Lung (tissue), 12 donors: Measurements from ENCODE around the gene SRCAP. TPM values are rescaled to one million over a fixed set of nuclear protein-coding genes. Genes with fewer than 3 reads are reported as not detected.

Experiments used
- ATAC-seq: fragments of 200-7000 bp; cut with Tn5 transposase; one replicate; pipeline ENCODE4 v1.9.1; 2020; ENCODE audit warnings: moderate number of reproducible peaks; ENCODE audit not compliant: insufficient read depth, low FRiP score
- DNase-seq, 3 donors: peaks; one replicate each; pipeline ENCODE4 v3.0.0-alpha.2; 2013 to 2017
- H3K27ac ChIP-seq, 2 donors: one replicate each; pipeline ENCODE4 v1.5.1; 2013; ENCODE audit warnings: mild to moderate bottlenecking in 2 of 2, moderate library complexity in 2 of 2, control low read depth in 1 of 2, inconsistent platforms in 1 of 2, low read depth in 1 of 2, low read length in 1 of 2
- H3K27me3 ChIP-seq, 3 donors: one replicate each; pipeline ENCODE4 v1.5.1; 2013; ENCODE audit warnings: low read length in 2 of 3; ENCODE audit not compliant: control insufficient read depth in 3 of 3, insufficient read depth in 3 of 3
- H3K36me3 ChIP-seq, 4 donors: one replicate each; pipeline ENCODE4 v1.5.1; 2013; ENCODE audit warnings: low read length in 4 of 4, mild to moderate bottlenecking in 1 of 4, moderate library complexity in 1 of 4; ENCODE audit not compliant: control insufficient read depth in 4 of 4, insufficient read depth in 4 of 4
- H3K4me1 ChIP-seq, 5 donors: one replicate each; pipeline ENCODE4 v1.5.1; 2013; ENCODE audit warnings: low read length in 5 of 5, mild to moderate bottlenecking in 2 of 5, moderate library complexity in 1 of 5; ENCODE audit not compliant: control insufficient read depth in 5 of 5, insufficient read depth in 5 of 5
- H3K4me3 ChIP-seq: one replicate; pipeline ENCODE4 v1.5.1; 2013; ENCODE audit warnings: mild to moderate bottlenecking, control low read depth, moderate library complexity
- H3K9ac ChIP-seq, 2 donors: one replicate each; pipeline ENCODE4 v1.5.1; 2013; ENCODE audit warnings: low read length in 2 of 2, control low read depth in 1 of 2; ENCODE audit not compliant: insufficient read depth in 1 of 2
- H3K9me3 ChIP-seq, 4 donors: one replicate each; pipeline ENCODE4 v1.5.1; 2013; ENCODE audit warnings: low read length in 3 of 4, mild to moderate bottlenecking in 1 of 4, moderate library complexity in 1 of 4; ENCODE audit not compliant: control insufficient read depth in 4 of 4, insufficient read depth in 3 of 4
- WGBS, 2 donors: extraction: QIAGEN DNeasy Blood & Tissue Kit; methylation state at CpG; one replicate each; pipeline ENCODE4 v1.1.7; 2013; 5-methylcytosine and 5-hydroxymethylcytosine counted together
- polyA plus RNA-seq, 2 donors: library from polyadenylated mRNA; stranded (reverse); fragments of 200-250 nt; gene quantifications; one replicate each; pipeline ENCODE4 v1.2.1, GENCODE V29; 2013
- total RNA-seq, 2 donors: library from RNA; depleted of rRNA in 1 of 2; stranded (reverse); fragments of >200 nt in 1 of 2; gene quantifications; one replicate each; pipeline ENCODE4 v1.2.1, GENCODE V29; 2014 to 2021
- TF ChIP-seq, protein P1 (sequence below): IDR thresholded peaks from 2 replicates; pipeline ENCODE4 v1.5.1; 2012; ENCODE audit warnings: mild to moderate bottlenecking; ENCODE audit errors: control extremely low read depth, extremely low read depth
- donor health status: control.
- donor health status: control.
- donor health status: Bipolar disorder and iron deficiency.
- donor health status: healthy.
- donor health status: DM: yes; HTN: yes; CAD: no.

The SRCAP gene
- total and polyA plus RNA-seq, 4 donors, result 13.4 to 61.0 (median 31.3) TPM

DNA sequence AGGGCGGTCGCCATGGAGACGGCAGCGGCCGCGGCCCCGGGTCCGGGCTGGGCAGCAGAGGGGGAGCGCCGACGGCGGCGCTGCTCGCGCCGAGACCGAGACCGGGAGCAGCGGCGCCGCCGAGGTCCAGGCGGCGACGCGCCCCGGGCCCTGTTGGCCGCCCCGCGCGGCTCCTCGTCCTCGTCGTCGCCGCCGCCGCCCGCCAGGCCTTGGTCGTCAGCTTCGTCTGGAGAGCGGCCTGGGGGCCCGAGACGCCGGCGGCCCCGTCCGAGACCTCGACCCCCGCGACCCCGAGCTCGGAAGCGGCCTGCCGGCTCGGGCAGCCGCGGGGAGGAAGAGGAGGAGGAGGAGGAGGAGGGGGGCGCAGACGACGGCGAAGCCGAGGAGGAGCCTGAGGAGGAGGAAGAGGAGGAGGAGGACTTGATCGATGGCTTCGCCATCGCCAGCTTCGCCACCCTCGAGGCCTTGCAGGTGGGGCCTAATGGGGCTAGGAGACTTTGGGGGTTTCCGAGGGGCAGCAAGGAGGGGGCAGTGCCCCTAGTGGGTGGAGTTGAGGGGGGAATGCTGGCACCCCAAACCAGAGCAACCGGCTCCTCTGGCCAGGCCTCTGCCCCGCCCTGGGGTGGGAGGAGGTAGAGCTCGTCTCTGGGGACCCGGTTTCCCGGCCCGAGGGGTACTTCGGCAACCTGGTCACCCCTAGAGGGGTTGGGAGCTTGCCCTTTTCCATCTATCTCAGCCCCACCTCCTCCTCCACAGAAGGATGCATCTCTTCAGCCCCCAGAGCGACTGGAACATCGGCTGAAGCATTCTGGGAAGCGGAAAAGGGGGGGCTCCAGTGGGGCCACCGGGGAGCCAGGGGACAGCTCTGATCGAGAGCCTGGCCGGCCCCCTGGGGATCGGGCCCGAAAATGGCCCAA lies 39.2 kb upstream of the SRCAP start:
- H3K36me3 ChIP-seq, result peaks cover 13 to 49% (median 36%) of the 10 kb centered on the region in 4 donors
- no peak for ATAC-seq
- peak overlapping the region; percentile 95 to 98 for H3K27ac ChIP-seq
- peak overlapping the region; percentile 82 for H3K4me3 ChIP-seq
- 1% methylated on average over 62 to 84 of the region's 84 CpGs for WGBS, 2 donors
- H3K9me3 ChIP-seq, result no peaks in the 10 kb centered on the region
- TF ChIP-seq, protein P1, sequence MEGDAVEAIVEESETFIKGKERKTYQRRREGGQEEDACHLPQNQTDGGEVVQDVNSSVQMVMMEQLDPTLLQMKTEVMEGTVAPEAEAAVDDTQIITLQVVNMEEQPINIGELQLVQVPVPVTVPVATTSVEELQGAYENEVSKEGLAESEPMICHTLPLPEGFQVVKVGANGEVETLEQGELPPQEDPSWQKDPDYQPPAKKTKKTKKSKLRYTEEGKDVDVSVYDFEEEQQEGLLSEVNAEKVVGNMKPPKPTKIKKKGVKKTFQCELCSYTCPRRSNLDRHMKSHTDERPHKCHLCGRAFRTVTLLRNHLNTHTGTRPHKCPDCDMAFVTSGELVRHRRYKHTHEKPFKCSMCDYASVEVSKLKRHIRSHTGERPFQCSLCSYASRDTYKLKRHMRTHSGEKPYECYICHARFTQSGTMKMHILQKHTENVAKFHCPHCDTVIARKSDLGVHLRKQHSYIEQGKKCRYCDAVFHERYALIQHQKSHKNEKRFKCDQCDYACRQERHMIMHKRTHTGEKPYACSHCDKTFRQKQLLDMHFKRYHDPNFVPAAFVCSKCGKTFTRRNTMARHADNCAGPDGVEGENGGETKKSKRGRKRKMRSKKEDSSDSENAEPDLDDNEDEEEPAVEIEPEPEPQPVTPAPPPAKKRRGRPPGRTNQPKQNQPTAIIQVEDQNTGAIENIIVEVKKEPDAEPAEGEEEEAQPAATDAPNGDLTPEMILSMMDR, result no peak
- no peaks in the 10 kb centered on the region for H3K27me3 ChIP-seq
- peak; percentile 17 to 30 (median 21) for DNase-seq
- peaks cover 4 to 26% (median 14%) of the 10 kb centered on the region in 5 donors for H3K4me1 ChIP-seq
- H3K9ac ChIP-seq, result peak overlapping the region; percentile 55 to 77

DNA sequence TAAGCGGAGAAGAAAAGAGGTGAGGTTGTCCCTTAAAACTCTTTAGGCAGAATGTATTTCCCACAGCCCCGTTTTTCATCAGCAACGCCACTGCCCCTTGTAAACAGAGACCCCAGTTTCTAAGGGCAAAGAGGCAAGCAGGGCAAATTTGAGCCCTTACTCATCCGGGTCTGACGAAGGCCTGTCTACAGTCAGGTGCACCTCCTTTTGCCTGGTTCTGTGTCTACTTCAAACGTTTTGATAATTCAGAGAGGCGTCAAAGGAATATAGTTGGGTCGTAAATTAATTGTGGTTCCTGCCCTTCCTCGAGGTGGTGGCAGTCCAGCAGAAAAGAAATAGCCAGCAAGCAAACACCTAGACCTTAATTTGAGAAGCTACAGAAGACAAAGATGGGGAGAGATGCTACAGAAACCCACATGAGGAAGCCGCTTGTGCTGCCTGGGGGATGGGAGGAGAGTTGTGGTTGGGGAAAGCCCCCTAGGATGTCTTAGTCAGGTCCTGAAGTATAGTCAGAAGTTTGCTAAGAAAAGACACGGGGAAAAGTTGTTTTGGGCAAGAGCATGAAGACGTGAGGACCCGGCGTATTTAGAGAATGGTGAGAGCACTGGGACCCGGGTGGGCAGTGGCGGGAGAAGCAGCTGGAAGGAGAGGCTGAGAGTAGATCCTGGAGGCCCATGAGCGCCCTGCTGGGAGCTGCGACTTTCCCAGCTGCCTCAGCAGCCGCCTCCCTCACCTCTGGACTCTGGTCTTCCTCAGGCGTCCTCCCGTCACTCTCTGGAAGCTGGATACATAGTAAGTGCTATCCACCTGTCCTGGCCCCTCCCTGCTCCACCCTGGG lies 38.3 kb upstream of the SRCAP start:
- no peaks in the 10 kb centered on the region for H3K27me3 ChIP-seq
- H3K36me3 ChIP-seq, result peaks cover 12 to 49% (median 37%) of the 10 kb centered on the region in 4 donors
- peak overlapping the region; percentile 27 to 95 for H3K27ac ChIP-seq
- no peak for ATAC-seq
- peak overlapping the region; percentile 82 for H3K4me3 ChIP-seq
- TF ChIP-seq, protein P1, result no peak
- H3K9ac ChIP-seq, result peak overlapping the region; percentile 55 to 77
- no peak for DNase-seq
- 39 to 41% methylated on average over 21 of the region's 21 CpGs for WGBS, 2 donors
- H3K9me3 ChIP-seq, result no peaks in the 10 kb centered on the region
- H3K4me1 ChIP-seq, result peaks cover 4 to 26% (median 14%) of the 10 kb centered on the region in 5 donors

DNA sequence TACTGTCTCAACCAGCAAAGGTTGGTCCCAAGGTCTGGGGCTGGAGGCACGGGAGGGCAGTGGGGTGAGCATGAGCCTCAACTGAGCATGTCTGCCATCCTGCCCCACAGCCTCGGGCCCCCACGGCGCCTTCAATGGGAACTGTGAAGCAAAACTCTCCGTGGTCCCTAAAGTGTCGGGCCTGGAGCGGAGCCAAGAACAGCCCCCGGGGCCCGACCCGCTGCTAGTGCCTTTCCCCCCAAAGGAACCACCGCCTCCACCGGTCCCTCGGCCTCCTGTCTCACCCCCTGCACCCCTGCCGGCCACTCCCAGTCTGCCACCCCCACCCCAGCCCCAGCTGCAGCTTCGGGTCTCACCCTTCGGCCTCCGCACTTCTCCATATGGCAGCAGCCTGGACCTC lies 36.5 kb upstream of the SRCAP start:
- Histone ChIP-seq H3K9me3 (no peaks in the 10 kb centered on the region), H3K9ac (no peak overlapping the region), H3K27me3 (no peaks in the 10 kb centered on the region), H3K27ac (no peak overlapping the region), H3K4me3 (no peak overlapping the region), H3K4me1 (peaks cover 4 to 22% (median 10%) of the 10 kb centered on the region in 5 donors), H3K36me3 (peaks cover 8 to 60% (median 42%) of the 10 kb centered on the region in 4 donors)
- DNase-seq (no peak), ATAC-seq (no peak)
- TF ChIP-seq, protein P1, result no peak
- WGBS, 2 donors, result 88 to 94% methylated on average over 17 of the region's 17 CpGs
